GM12874 (cell line): ENCODE data around the gene PRR36.

Experiments
- TF ChIP-seq, protein P1 (sequence below): IDR thresholded peaks from 2 replicates; pipeline ENCODE4 v1.5.1; 2011; ENCODE audit warnings: low read depth, mild to moderate bottlenecking, control low read depth, low read length, moderate library complexity; ENCODE audit not compliant: insufficient read depth

Gene PRR36

DNA sequence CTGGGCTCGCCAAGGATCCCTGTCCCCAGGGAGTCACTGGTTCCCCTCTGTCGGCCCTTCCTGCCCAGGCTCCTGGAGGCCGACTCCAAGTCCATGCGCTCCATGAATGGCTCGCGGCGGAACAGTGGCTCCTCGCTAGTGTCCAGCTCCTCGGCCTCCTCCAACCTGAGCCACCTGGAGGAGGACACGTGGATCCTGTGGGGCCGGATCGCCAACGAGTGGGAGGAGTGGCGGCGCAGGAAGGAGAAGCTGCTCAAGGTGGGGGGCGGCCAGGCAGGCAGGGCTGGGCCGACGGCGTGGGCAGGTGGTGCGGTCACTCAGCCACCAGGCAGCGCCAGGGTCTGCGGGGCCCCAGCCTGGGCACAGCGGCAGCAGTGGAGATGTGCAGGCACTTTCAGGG, 26.5 kb downstream of the PRR36 start:
- TF ChIP-seq, protein P1, sequence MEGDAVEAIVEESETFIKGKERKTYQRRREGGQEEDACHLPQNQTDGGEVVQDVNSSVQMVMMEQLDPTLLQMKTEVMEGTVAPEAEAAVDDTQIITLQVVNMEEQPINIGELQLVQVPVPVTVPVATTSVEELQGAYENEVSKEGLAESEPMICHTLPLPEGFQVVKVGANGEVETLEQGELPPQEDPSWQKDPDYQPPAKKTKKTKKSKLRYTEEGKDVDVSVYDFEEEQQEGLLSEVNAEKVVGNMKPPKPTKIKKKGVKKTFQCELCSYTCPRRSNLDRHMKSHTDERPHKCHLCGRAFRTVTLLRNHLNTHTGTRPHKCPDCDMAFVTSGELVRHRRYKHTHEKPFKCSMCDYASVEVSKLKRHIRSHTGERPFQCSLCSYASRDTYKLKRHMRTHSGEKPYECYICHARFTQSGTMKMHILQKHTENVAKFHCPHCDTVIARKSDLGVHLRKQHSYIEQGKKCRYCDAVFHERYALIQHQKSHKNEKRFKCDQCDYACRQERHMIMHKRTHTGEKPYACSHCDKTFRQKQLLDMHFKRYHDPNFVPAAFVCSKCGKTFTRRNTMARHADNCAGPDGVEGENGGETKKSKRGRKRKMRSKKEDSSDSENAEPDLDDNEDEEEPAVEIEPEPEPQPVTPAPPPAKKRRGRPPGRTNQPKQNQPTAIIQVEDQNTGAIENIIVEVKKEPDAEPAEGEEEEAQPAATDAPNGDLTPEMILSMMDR, result no peak

DNA sequence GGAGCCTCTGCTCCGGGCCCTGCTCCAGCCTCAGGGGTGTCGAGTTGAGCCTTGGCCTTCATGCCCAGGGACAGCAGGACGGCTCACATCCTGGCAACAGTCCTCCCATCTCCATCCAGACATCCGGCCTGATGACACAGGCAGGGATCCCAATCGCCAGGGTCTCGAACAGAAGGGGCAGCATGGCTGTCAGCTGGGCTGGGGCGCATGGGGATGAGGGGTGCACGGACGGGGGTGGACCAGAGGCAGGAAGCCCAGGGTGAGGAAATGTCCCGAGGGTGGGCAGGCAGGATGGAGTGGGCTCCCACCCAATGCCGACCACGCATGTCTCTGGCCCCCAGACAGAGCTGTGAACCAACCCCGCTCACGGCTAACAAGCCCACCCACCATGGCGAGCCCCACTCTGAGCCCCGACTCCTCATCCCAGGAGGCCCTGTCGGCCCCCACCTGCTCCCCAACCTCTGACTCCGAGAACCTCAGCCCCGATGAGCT, 28.0 kb downstream of the PRR36 start:
- TF ChIP-seq, protein P1, result no peak

DNA sequence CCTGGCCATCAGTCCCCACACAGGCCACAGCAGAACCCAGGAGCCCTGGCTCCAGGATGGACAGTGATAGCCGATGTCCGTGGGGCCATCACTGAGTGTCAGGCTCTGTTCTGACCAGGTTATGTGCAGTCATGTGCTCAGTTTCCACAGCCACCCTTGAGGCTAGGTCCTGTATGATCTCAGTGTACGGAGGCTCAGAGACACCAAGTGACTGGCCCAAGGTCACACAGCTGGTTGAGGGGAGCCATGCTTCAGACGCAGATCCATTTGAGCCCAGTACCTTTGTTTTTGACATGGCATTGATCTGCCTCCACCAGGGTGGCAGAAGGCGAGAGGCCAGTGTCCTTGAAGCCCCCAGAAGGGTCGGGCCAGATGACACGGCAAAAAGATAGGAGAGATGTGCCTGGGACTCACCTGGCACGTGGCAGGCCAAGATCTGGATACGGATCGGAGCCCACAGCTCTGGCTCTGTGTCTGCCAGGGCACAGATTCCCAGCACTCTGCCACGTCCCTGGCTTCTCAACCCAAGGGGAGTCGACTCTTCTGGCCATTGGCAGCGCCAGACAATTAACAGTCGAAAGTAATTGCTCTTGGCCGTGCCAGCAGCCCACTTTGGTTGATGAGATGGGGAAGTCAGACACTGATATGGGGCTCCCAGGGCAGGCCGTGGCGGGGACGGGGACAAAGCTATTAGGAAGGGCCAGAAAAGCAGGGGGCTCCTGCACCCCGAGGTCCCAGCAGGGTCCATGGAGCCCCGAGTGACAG, 28.6 kb downstream of the PRR36 start:
- TF ChIP-seq, protein P1, result no peak

DNA sequence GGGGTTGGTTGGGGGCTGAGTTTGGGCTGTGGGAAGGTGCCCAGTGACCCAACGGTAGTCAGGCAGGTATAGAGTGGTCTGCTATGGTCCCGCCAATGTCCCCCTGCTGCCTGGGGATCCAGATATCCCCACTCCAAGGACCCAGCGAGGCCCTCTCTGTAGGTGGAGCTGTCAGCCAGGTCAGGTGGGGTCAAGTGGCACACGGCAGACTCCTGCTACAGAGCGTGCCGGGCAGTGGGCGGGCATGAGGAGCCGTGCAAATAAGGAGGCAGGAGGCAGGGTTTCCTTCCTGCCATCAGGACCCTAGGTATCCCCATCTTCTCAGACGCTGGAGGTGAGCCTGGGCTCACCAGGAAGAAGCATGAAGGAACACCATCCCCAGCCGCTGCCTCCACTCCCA, 29.2 kb downstream of the PRR36 start:
- TF ChIP-seq, protein P1, result no peak

DNA sequence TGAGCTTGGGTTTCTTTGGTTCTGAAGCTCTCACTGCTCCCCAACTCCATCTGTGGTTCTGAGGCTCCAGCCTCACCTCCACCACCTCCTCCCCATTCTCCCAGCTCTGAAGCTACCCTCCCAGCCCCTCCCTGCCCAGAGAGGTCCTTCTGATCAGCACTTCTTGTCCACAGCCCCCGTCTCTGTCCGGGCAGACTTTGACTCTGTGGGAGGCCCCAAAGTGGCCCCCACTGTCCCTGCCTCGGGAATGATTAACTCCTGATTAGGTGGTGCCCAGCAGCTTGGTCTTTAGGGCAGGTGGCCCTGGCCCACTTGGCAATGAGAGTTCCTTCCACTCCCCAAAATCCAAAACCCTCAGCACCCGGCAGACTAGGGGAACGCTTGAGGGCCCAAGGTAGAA, 29.8 kb downstream of the PRR36 start:
- TF ChIP-seq, protein P1, result no peak

DNA sequence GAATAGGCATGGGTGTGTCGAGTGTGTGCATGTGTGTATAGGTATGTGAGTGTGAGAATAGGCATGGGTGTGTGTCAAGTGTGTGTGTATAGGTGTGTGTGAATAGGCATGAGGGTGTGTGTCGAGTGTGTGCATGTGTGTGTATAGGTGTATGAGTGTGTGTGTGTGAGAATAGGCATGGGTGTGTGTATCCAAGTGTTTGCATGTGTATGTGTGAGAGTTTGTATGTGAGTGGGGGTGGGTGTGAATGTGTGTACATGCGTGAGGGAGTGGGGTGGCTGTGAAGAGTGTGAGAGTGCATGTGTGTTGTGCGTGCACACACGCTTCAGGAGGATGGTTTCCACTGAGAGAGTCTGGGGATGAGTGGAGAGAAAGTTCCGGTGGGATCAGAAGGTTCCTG, 30.7 kb downstream of the PRR36 start:
- TF ChIP-seq, protein P1, result no peak

DNA sequence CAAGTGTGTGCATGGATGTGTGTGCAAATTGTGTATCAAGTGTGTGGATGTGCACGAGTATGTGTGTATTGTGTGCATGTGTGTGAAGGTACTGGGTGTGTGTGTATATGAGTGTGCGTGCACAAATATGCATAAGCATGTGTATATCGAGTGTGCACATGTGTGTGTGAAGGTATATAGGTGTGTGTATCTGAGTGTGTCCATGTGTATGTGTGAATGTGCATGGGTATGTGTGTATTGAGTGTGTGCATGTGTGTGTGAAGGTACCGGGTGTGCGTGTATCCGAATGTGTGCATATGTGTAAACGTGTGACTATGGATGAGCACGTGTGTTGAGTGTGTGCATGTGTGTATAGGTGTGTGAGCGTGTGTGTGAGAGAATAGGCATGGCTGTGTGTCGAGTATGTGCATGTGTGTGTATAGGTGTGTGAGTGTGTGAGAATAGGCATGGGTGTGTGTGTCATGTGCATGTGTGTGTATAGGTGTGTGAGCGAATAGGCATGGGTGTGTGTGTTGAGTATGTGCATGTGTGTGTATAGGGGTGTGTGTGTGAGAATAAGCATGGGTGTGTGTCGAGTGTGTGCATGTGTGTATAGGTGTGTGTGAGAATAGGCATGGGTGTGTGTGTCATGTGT, 31.4 kb downstream of the PRR36 start:
- TF ChIP-seq, protein P1, result no peak
